ENCODE measurements around the gene TRIM17.

Gene TRIM17, protein sequence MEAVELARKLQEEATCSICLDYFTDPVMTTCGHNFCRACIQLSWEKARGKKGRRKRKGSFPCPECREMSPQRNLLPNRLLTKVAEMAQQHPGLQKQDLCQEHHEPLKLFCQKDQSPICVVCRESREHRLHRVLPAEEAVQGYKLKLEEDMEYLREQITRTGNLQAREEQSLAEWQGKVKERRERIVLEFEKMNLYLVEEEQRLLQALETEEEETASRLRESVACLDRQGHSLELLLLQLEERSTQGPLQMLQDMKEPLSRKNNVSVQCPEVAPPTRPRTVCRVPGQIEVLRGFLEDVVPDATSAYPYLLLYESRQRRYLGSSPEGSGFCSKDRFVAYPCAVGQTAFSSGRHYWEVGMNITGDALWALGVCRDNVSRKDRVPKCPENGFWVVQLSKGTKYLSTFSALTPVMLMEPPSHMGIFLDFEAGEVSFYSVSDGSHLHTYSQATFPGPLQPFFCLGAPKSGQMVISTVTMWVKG

DNA sequence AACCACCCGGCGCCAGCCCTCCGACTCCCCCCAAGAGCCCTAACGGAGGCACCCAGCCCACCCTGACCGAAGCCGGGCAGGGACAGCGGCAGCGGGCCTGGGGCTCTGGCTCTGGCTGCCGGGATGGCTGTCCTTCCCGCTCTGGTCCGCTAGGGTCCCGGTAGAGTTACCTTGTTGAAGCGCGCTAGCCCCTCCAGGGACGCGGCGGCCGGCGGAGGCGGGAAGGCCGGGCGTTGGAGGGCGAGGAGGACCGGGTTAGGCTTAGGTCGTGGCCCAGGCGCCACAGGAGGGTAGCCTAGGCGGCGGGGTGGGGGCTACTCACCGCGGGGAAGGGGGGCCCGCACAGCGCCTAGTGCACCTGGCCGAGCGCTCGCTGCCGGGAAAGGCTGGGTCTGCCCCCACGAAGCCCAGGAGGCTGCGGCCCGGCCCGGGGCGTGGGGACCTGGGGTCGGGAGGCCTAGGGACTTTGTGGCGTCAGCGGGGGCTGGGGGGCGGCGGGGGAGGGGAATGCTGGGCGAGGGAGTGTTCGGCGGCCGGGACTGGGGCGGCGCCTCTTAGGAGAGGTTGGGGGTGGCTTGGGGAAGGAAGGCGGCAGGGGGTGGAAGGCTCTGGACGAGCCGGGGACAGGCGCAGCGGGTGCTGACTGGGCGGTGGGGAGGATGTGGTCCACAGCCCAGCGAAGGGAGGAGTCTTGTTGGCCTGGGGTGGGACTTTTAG lies at the start of gene TRIM17:
TSS of gene TRIM17 (minus strand) at position 645 of the 717 bp plus-strand sequence. CDS start 1,789 bp downstream, outside the sequence.
- no peak for DNase-seq (ENCODE audit: low read depth in 2 of 2, low spot score in 1 of 2)

DNA sequence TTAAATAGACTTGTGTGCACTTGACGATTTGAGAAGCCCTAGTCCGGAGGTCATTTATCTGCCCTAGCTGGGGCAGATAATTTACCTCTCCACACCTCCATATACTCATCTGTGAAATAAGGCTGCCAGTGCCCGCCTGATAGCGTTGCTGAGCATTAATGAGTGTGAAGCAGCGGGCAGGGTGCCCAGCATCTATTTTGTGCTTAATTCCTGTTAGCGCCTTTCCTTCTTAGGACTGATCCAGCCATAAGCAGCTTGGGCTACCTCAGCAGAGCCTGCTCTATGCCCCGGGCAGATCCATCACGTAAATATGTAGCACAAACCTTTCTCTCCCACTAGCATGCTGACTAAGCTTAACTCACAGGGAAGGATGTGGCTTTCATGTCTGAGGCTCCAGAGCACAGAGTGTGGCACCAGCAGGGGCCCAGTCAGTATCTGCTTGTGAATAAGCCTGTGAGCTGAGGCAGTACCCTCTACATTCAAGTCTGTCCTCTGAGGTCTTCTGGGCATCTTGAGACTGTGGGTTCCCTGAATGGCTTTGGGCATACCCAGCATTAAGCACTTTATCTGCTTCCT lies 49.0 kb upstream of the TRIM17 start:
- no peak for DNase-seq (ENCODE audit: low read depth in 2 of 2, low spot score in 1 of 2)

DNA sequence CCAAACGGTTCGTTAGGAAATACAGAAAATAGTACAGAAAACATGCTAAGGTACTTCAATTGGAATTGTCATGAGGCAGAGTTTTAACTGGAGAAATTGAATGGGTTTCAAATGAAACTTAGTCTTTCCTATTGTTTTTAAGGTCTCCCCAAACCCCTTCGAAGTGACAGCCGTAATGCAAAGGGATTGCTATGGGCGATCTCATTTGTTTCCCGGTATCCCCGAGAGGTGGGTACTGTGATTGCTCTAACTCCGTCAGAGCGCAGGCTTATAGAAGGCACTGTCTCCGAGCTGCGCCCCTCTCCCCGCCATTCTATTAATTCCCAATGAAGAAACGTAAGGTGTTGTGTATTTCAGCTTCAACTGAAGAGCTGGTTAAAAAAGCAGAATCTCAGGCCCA lies 48.5 kb upstream of the TRIM17 start:
- DNase-seq (ENCODE audit: low read depth in 2 of 2, low spot score in 1 of 2): no peak

DNA sequence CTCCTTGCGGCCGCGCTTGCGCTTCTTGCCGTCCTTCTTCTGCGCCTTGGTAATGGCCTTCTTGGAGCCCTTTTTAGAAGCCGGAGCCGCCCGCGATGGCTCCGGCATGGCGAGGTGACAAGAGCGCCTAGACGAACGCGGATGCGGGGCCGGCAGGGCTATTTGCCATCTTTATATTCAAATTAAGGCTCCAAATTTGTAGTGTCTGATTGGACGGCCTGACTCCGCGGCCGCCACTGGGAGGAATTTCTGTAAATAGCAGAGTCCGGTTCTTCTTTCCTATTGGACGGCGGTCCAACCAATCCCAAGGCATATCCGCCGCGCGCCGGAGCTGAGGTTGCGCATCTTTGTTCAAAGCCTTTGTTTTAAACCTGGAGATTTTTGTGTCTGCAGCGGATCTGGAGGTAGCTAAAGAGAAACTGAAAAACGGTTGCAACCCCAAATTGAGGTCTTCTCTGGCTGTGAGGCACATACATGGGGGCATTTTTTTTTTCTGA lies 47.9 kb upstream of the TRIM17 start:
- peak; percentile 55 to 72 for DNase-seq (ENCODE audit: low read depth in 2 of 2, low spot score in 1 of 2)

DNA sequence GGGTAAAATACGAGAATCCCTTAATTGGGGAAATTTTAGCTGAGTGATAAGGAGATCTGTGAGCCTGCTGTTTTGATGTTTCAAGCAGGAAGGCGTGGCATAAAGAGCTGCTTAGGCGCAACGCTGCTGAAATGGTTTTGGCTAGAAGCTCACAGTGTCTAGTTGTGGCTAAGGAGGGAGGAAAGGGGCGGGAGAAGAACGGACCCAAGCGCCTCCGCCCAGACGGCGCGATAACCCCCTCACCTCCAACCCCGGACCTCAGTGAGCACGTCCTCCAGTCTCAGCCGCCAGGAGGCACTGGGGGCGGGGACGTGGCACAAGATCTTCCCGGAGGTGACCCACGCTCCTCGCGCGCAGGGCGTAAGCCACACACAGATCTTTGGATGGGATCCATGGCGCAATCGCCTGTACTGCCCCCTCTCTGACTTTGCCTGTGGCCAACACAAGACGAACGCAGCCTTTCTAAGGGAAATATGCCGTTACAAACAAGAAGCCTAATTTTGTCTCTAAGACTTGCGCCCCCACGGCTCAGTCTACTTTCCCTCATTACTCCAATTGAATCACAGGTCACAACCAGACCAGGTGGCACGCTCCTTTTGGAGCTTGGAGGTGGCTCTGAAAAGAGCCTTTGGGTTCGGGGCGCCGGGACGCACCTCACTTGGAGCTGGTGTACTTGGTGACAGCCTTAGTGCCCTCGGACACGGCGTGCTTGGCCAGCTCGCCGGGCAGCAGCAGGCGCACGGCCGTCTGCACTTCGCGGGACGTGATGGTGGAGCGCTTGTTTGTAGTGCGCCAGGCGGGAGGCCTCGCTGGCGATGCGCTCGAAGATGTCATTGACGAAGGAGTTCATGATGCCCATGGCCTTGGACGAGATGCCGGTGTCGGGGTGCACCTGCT lies 47.1 kb upstream of the TRIM17 start:
- DNase-seq (ENCODE audit: low read depth in 2 of 2, low spot score in 1 of 2): no peak

DNA sequence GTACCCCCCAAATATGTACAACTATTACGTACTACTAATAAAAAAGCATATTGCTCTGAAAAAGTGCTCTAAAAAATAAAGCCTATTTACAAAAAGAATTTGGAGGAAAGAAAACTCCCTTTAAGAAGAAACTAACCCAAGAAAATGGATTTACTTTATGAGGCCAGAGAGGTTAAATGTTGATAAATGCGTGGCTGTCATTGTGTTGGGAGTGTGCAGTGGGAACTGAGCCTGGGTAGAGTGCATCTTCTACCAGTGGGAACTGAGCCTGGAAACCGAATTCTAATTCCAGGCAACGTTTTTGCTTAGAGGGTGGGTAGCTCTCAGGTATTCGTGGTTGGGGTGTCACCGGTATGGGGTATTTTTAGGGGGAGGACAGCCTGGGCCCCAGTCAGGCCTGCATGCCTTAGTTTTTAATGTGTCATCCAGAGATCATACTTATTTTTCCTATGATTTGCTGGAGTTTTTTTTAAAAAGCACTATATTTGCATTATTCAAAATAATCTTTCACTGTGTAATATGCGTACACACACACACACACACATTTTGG lies 46.4 kb upstream of the TRIM17 start:
- no peak for DNase-seq (ENCODE audit: low read depth in 2 of 2, low spot score in 1 of 2)

DNA sequence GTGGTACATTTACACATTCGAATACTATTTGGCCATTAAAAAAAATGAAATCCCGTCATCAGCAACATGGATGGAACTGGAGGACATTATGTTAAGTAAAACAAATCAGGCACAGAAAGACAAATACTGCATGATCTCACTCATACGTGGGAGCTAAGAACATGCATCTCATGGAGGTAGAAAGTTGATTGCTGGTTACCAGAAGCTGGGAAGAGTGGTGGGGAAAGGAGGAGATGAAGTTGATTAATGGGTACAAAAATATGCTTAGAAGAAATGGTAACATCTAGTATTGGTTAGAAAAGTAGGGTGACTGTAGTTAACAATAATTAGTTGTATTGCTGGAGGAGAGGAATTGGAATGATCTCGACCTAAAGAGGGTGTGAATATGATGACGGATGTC lies 45.9 kb upstream of the TRIM17 start:
- no peak for DNase-seq (ENCODE audit: low read depth in 2 of 2, low spot score in 1 of 2)

DNA sequence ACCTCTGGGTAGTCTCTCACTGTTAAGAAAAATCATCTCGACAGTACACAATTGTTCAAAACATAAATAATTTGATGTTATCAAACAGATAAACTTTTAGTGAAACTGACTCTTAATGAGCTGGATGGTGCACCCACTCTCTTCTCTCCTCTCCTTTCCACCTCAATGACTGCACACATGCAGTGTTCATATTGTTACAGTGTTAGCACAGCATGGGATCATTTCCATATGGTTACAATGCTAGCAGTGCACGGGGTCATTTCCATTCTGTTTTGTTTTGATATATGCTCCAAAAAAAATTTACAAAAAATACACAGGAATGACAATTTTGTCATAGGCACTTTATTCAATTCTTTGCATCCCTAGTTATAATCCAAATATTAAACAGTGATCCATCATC lies 44.2 kb upstream of the TRIM17 start:
- no peak for DNase-seq (ENCODE audit: low read depth in 2 of 2, low spot score in 1 of 2)

DNA sequence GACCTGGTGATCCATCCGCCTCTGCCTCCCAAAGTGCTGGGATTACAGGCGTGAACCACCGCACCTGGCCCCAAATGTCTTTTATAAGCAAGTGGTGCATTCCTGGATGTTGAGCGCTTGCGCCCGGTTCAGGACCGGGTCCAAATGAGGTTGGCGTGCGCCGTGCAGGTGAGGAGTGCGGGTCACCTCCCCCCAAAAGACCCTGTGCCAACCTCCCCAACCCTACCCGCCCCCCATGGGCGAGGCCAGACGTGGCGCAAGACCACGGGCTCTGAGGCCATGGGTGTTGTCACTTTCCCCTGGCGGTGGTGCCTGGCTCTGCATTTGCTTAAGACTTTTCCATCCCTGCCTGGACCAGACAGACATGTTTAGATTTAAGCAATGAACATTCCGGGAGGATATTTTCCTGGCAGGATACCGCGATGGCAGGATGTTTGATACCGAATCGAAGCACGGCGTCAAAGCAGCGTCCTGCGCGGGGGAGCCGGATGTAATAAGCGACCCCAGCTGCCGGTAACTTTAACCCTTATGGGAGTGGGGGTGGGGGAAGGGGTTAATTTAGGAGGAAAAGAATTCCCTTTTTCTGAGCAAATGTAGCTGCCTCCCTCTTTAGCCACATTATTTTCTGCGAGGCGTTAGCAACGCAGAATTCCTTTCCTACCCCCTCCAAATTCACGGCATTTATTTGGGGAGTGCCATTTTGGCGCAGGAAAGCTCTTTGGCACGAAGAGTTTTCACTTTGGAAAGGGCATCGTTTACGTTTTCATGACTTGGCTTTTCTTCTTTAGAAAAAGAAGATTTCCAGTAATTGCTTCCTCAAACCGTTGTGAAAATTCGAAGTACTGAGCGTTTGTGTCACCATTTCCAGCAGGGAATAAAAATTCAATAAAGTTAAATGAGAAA lies 42.7 kb upstream of the TRIM17 start:
- no peak for DNase-seq (ENCODE audit: low read depth in 2 of 2, low spot score in 1 of 2)

DNA sequence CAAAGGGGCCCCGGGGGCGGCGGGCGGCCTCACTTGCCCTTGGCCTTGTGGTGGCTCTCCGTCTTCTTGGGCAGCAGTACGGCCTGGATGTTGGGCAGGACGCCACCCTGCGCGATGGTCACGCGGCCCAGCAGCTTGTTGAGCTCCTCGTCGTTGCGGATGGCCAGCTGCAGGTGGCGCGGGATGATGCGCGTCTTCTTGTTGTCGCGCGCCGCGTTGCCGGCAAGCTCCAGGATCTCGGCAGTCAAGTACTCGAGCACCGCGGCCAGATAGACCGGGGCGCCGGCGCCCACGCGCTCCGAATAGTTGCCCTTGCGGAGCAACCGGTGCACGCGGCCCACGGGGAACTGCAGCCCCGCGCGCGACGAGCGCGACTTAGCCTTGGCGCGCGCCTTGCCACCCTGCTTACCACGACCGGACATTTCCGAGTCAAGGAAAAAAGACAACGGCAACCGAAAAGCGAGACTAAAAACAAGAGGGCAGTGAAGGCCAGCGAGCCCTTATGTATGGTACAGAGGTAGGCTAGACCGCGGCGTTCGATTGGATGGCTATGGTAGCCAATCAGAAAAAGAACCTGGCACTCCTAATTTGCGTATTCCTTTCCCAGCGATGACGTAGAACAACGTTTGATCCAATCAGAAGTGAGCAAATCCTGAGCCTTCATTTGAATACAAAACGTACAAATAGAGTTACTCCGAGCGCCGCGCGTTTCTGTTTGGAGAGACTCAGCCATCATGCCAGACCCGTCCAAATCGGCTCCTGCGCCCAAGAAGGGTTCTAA lies 40.9 kb upstream of the TRIM17 start:
- peak; percentile 50 to 64 for DNase-seq (ENCODE audit: low read depth in 2 of 2, low spot score in 1 of 2)

DNA sequence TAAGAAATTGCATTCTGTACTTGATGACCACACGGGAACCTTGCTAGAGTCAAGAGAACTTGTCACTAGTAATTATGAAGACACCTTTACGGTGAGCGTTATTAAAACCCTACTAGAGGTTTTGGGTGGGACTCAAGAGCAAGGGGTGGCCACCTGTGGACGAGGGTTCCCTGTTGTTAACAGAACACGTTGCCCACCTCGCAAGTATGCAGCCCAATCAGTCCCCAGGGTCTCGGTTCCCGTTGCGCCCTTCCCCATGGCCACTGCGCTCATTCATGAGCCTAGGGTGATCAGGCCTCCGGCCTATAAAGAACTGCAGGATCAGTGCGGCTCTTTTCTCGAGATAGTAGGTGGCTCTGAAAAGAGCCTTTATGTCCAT lies 40.3 kb upstream of the TRIM17 start:
- no peak for DNase-seq (ENCODE audit: low read depth in 2 of 2, low spot score in 1 of 2)

DNA sequence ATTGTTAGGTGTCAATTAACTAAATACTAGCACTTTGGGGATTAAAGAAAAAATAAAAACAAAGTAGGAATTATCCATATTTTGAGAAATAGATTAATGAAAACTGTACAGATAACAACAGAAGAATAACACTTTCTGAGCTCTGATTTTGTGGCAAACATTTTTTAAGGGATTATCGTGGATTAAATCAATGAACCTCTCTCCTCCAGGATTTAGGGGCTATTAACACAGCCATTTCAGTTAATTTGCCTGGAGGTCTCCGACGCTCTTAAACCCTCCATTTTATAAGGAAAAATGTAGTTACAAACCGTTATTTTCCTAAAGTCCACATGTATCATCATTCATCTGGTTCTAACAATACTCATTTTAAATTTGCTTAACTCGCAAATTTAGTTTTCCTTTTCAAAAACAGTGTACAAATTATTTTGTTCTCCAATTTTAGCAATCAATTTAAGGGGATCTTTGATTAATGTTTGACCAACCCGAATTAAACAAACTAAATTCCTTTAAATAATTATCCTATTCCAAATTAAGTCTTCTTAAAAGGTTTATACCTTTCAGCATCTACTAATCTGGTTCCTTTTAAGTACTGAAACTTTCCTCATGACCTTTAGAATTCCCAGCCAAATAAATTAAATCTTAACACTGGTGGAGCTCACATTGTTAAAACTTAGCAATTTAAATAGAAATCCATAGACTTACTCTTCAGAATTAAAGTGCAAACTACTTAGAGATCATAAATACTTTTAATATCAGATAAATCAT lies 39.8 kb upstream of the TRIM17 start:
- no peak for DNase-seq (ENCODE audit: low read depth in 2 of 2, low spot score in 1 of 2)

DNA sequence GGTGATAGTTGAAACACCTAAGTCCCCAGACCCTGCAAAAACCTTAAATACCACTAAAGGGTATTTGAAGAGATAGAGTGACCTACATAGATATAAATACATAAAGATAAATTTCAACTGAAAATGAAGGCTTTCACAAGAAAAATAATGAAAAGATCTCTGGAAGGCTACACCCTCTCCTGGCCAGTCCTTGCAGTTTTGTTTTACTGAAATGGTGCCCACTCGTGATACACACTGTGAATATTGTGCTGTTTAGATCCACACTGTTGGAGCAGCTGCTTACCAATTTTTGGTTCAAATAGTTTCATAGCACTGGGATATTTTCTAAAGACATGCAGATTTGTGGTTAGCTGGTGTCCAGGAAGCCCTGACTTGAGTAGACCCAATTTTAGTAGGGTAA lies 39.1 kb upstream of the TRIM17 start:
- DNase-seq (ENCODE audit: low read depth in 2 of 2, low spot score in 1 of 2): no peak

DNA sequence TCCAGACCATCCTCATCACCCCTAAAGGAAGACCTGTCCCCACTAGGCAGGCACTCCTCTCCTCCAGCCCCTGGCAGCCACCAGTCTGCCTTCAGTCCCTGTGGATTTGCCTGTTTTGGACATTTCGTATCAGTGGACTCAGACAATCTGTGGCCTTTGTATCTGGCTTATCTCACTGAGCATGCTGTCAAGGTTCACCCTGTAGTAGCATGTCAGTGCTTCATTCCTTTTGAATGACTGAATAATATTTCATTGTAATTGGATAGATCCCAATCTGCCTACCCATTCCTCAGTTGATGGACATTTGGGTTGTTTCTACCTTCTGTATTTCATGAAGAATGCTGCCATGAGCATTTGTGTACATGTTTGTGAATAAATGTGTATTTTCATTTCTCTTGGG lies 37.6 kb upstream of the TRIM17 start:
- DNase-seq (ENCODE audit: low read depth in 2 of 2, low spot score in 1 of 2): no peak

DNA sequence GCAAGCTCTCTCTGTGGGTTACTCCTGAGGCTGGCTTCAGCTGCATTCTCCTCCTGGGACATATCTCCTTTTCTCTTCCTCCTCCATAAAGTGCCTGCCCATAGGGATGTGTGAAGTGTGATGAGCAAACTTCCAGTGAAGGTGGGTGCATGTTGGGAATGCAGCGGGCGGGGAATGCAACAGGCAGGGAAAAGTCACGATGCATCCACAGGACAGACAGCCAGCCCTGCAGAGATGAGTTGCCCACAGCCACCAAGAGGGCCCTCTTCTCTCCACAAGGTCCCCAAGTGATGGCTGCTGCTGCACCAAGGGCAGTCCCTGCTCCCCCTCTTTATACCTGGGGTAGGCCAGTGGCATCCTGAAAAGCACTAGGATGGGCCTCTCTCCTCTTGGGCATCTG lies 37.0 kb upstream of the TRIM17 start:
- DNase-seq (ENCODE audit: low read depth in 2 of 2, low spot score in 1 of 2): no peak

DNA sequence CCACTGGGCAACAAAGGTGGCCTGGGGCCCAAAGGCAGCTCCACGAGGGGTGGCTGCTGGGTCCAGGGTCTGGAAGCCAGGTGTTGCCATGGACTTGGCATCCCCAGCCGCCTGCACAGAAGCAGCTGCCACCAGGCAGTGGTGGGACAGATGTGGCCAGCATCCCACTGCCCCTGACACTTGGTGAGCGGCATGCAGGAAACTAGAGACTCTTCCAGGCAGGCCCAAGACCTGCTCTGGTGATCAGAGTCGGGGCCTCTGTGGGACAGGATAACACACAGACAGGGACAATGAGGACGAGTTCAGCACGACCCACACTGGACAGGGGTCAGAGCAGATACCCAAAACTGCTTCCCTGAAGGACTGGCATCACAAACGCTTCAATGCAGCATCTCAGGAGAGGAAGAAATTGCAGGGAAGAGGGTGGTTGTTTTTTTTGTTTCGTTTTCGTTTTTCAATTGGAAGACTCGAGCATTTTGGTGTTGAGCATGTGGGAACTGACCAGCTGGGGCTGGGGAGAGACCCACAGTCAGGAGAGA lies 36.4 kb upstream of the TRIM17 start:
- no peak for DNase-seq (ENCODE audit: low read depth in 2 of 2, low spot score in 1 of 2)

DNA sequence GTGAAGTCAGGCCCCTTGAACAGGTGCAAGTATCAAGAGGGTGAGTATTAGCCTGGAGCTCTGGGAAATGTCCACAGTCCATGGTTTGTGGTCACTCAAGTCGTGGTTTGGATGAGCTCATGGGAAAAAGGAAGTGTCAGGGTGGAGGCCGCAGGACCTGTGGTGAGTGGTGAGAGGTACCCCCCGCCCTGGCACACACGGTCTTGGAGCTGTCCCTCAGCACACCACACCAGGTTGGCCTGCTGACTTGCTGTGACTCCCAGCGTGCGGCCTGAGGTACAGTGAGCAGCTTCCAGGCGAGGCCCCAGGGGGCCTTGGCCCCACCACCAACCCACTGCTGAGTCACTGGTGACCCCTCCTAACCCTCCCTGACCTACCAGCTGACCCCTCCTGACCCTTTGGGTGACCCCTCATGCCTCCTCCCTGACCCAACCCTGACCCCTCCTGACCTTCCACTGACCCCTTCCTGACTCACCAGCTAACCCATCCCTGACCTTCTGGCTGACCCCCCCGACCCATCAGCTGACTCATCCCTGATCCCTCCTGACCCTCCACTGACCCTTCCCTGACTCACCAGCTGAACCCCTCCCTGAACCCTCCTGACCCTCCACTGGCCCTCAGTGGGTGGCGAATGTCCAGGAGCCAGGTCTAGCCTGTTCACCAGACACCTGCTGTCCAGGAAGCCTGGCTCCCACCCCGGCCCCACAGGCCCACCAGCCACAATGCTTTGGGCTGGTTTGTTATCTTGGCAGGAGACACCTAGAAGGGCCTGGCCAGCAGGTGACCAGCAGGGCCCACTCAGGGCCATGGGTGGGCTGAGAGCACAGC lies 35.7 kb upstream of the TRIM17 start:
- no peak for DNase-seq (ENCODE audit: low read depth in 2 of 2, low spot score in 1 of 2)

All from stimulated activated CD8-positive, alpha-beta memory T cell treated with anti-CD3 and anti-CD28 coated beads, Interleukin-4, amount 100 ng/mL, for 1 hour (primary cell).